ENCODE measurements around the gene ACTR2. TPM values are rescaled to one million over a fixed set of nuclear protein-coding genes. Genes with fewer than 3 reads are reported as not detected.
"Not testable (repeated sequence)": the region's sequence is repeated elsewhere in the genome, so short reads cannot be mapped to it uniquely, and the experiment has no call there.

The ACTR2 gene
- total RNA-seq, 4 donors from 2014 or later: 41.5 to 56.9 (median 49.8) TPM

DNA sequence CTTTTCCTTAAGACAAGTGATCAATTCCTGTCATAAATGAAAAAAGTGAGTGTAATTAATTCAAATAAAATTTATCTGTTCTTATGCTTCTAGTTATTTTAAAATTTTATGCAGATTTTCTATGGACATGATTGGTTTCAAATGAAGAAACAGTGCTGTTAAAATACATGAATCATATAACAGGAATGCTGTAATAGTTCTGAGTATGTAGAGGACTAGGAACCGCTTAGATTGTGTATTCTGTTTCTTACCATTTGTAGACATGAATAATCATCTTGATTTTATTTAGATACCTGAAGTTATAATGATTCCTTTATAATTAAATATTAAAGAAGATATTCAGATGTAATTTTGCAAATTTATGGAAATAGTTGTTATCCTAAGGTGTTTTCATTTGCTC is 3.5 kb downstream of the ACTR2 start:
- 48% methylated on average over 1 of the region's 1 CpG for whole genome bisulfite sequencing
- Histone ChIP-seq H3K4me3 (no peak overlapping the region), H3K27ac (no peak overlapping the region), H3K4me1 (peaks cover 43% of the 10 kb centered on the region), H3K36me3 (no peaks in the 10 kb centered on the region), H3K9me3 (no peaks in the 10 kb centered on the region), H3K27me3 (no peaks in the 10 kb centered on the region)
- no peak for DNase-seq (ENCODE audit: low spot score in 2 of 2)
- no peak for TF ChIP-seq EP300 (IDR thresholded peaks at IDR 0.05)
- TF ChIP-seq POLR2A (IDR thresholded peaks at IDR 0.05): no peak
- TF ChIP-seq POLR2AphosphoS5 (IDR thresholded peaks at IDR 0.05): no peak
- TF ChIP-seq CTCF (IDR thresholded peaks at IDR 0.05): no peak

DNA sequence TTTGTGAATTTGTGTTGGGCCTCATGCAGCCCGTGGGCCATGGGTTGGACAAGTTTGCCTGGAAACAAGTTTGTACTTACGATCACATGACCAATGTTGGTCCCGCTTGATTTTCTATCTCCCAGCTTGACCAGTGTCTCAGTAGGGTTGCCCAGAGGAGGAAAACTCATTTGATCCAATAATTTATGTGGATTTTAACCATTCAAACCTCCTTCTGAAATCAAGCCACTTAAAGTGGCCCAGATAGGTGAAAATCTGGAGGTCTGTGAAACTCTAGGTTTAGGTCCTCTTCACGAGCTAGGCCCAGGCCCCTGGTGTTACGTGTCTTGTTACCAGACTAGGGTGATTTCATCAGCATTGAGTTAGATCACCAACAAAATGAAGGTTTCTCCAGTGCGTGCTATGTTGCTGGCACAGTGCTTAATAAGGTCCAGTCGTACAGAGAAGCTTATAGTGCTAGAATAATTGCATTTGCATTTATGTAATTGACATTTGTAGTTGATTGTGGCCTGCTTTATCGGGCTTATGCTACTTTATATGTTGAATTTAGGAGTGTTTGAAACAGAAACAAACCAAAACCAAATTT is 4.4 kb downstream of the ACTR2 start:
- no peaks in the 10 kb centered on the region for H3K9me3 ChIP-seq
- no peaks in the 10 kb centered on the region for H3K27me3 ChIP-seq
- TF ChIP-seq EP300 (IDR thresholded peaks at IDR 0.05) (no peak), CTCF (IDR thresholded peaks at IDR 0.05) (no peak), POLR2AphosphoS5 (IDR thresholded peaks at IDR 0.05) (no peak), POLR2A (IDR thresholded peaks at IDR 0.05) (no peak)
- no peak for DNase-seq (ENCODE audit: low spot score in 2 of 2)
- H3K4me1 ChIP-seq: peaks cover 38% of the 10 kb centered on the region
- peak overlapping the region; percentile 9 for H3K27ac ChIP-seq
- H3K4me3 ChIP-seq: no peak overlapping the region
- H3K36me3 ChIP-seq: no peaks in the 10 kb centered on the region
- WGBS: 75% methylated on average over 8 of the region's 8 CpGs

- WGBS: 72% methylated on average over 2 of the region's 2 CpGs
- H3K27ac ChIP-seq: no peak overlapping the region
- TF ChIP-seq EP300 (IDR thresholded peaks at IDR 0.05) (no peak), CTCF (IDR thresholded peaks at IDR 0.05) (no peak), POLR2A (IDR thresholded peaks at IDR 0.05) (no peak), POLR2AphosphoS5 (IDR thresholded peaks at IDR 0.05) (no peak)
- peaks cover 44% of the 10 kb centered on the region for H3K4me1 ChIP-seq
- DNase-seq (ENCODE audit: low spot score in 2 of 2): no peak
- H3K9me3 ChIP-seq: no peaks in the 10 kb centered on the region
- no peak overlapping the region for H3K4me3 ChIP-seq
- H3K27me3 ChIP-seq: no peaks in the 10 kb centered on the region
- H3K36me3 ChIP-seq: no peaks in the 10 kb centered on the region
Measured at GRCh38 chr2:65232636-65233035, 5.0 kb downstream of the ACTR2 start.

GRCh38 chr2:65240657-65241056 is 13.0 kb downstream of the ACTR2 start:
- DNase-seq (ENCODE audit: low spot score in 2 of 2): no peak
- WGBS: 82% methylated on average over 3 of the region's 3 CpGs
- Histone ChIP-seq H3K4me3 (no peak overlapping the region), H3K27me3 (no peaks in the 10 kb centered on the region), H3K9me3 (no peaks in the 10 kb centered on the region), H3K36me3 (peaks cover 20% of the 10 kb centered on the region), H3K4me1 (peaks cover 16% of the 10 kb centered on the region), H3K27ac (no peak overlapping the region)
- TF ChIP-seq CTCF (IDR thresholded peaks at IDR 0.05) (no peak), POLR2A (IDR thresholded peaks at IDR 0.05) (no peak), POLR2AphosphoS5 (IDR thresholded peaks at IDR 0.05) (no peak), EP300 (IDR thresholded peaks at IDR 0.05) (no peak)

DNA sequence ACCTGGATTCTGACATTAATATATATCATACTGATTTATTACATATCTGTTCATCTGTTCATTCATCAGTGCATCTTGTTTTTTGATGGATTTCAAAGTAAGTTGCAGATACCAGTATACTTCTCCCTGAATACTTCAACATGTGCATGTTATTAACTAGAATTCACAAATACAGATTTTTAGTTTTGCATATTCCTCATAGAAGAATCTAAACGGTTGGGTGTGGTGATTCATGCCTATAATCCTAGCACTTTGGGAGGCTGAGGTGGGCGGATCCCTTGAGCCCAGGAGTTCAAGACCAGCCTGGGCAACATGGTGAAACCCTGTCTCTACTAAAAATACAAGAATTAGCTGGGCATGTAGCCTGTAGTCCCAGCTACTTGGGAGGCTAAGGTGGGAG is 16.8 kb downstream of the ACTR2 start:
- 62% methylated on average over 2 of the region's 2 CpGs for WGBS
- H3K27ac ChIP-seq; H3K4me3 ChIP-seq; H3K9me3 ChIP-seq; H3K27me3 ChIP-seq; DNase-seq (ENCODE audit: low spot score in 2 of 2); H3K4me1 ChIP-seq: not testable (repeated sequence)
- H3K36me3 ChIP-seq: peaks cover 24% of the 10 kb centered on the region

DNA sequence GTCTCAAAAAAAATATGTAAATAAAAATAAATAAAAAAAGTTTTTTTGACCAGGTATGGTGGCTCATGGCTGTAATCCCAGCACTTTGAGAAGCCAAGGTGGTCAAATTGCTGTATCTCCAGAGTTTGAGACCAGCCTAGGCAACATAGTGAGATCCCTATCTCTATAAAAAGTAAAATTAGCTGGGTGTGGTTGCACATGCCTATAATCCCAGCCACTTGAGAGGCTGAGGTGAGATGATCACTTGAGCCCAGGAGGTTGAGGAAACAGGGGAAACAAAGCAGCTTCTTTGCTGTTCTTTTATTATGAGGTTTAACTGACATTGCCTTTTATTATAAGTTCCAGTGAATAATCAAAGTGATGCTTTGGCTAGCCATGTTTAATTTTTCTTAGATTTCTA is 25.0 kb downstream of the ACTR2 start:
- TF ChIP-seq POLR2AphosphoS5 (IDR thresholded peaks at IDR 0.05) (no peak), EP300 (IDR thresholded peaks at IDR 0.05) (no peak), POLR2A (IDR thresholded peaks at IDR 0.05) (no peak), CTCF (IDR thresholded peaks at IDR 0.05) (no peak)
- H3K9me3 ChIP-seq: no peaks in the 10 kb centered on the region
- peaks cover 41% of the 10 kb centered on the region for H3K36me3 ChIP-seq
- no peaks in the 10 kb centered on the region for H3K4me1 ChIP-seq
- no peak overlapping the region for H3K4me3 ChIP-seq
- H3K27me3 ChIP-seq: no peaks in the 10 kb centered on the region
- H3K27ac ChIP-seq: no peak overlapping the region
- no peak for DNase-seq (ENCODE audit: low spot score in 2 of 2)
